ENCODE results near the gene DPH7.
"Not testable (repeated sequence)": the region's sequence is repeated elsewhere in the genome, so short reads cannot be mapped to it uniquely, and the experiment has no call there.

The DPH7 gene

DNA sequence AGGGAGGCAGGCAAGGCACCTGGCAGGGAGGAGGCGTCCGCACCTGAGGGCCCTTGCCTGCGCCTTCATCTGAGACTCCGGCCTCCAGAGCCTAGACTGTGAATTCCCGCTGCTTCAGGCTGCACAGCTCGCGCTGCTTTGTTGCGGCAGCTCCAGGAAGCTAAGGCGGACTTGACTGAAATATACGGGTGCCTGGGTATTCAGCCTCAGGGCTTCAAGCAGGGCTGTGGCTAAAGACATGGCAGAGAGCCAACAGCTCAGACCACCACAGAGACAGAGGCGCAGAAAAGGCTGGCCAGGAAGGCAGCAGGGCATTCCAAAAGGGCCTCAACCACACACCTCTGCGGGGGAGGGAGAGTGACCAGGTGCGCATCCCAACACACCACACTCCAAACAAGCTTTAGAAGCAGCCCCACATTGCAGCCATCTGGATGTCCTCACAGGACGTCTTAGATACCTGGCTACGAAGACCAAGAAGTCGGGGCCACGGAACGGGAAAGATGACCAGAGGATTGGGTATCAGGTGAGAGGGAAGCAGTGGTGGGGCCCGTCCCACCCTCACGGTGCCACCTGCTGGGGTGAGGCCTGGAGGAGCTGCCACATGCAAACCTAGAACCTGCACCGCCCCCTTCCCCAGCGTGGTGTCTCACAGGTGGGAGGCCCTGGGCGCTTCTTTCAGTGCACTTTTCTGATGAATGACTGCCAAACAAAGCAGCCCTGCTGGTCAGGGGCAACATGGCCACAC lies 1.7 kb upstream of the DPH7 start:
- no peak for DNase-seq

GRCh38 chr9:137579259-137579604 lies 507 bp upstream of the DPH7 start:
- DNase-seq, result no peak

DNA sequence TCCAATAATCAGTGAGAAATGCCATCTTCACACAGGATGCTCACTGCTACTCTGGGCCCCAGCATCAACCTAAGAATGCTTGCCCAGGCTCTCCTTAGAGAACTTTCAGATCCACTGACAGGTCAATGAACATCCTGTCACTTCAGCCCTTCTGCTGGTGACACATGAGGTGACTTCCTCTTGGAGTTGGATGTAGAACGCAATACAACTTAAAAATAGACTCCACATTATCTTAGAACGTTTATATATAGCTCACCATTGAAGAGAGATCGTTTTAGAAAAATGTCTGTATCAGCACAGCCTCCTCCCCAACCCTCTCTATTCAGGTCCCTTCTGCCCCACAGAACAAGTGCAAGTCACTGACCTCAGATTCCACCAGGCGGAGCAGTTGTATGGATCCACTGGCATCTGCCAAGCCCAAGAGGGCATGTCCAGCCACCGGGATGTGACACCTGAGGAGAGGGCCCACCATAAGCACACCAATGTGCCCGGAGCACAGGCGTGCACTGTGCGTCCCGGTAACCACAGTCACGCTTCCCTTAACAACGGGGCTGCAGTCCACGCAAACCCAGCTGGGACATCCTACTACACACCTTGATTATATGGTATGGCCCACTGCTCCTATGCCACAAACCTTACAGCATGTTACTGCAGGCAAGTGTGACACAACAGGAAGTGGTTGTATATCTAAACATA lies 2.9 kb downstream of the DPH7 start:
- DNase-seq, result no peak

DNA sequence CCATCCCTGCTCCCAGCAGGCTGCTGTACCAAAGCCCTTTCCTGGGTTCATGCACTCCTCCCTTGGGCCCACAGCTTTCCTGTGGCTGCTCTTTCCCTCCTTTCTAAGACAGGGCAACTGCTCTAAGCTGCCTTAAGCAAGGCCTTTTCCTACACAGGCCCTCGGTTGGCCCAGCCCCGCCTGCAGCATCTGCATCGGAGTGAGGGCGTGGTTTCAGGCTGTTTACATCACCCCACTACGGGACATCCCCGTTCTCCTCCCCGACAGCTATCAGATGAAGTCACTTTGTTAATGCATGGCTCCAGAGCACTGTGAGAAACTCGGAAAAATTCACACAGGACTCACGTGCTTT lies 3.4 kb downstream of the DPH7 start:
- DNase-seq, result no peak

DNA sequence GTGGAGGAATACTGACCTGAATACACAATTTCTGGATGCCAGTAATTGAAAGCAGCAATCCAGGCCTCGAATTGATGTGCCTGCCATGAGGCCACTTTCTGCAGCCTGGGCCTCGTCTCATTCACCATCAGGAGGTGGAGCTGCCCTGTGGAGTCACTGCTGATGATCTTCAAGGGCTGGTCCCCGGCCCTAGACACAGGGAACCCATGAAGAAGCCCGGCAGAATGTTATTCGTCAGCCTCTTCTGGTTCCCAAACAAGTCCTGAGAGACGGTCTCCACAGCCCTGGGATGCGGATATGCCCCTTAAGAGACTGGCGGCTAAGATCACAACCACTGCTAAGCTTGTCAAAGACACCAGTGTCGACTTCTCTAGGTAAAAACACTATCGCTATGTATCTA lies 4.5 kb downstream of the DPH7 start:
- no peak for DNase-seq

DNA sequence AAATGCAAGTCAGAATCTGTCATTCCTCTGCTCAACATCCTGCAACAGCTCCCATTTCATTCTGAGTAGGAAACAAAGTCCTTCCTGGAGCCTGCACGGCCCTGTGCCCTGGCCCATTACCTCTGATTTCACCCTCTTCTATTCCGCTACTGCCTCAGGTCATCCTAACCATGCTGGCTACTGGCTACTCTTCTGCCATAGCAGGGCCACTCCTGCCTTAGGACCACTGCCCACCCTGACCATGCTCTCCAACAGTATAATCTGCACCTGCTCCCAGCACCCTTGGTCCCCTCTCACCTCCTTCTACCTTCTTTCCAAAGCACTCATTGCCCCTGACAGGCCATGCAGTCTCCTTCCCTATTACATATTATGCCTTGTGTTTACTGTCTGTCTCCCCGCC lies 8.2 kb downstream of the DPH7 start:
- no peak for DNase-seq

- DNase-seq, result no peak
Observed at GRCh38 chr9:137569609-137570203, 9.0 kb downstream of the DPH7 start.

DNA sequence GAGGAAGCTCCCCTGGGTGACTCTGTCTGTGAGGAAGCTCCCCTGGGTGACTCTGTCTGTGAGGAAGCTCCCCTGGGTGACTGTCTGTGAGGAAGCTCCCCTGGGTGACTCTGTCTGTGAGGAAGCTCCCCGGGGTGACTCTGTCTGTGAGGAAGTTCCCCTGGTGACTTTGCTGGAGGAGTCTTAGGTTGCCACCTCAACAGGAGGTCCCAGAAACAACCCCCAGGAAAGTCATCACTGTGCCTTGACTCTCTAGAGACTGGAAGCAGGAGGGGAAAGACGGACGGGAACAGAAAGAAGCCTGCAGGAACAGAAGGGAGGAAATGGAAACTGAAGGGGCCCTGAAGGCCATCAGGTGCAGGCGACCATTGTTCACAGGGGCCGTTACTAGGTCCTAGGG lies 10.3 kb downstream of the DPH7 start:
- DNase-seq, result not testable (repeated sequence)

GRCh38 chr9:137564817-137565411 lies 13.8 kb downstream of the DPH7 start:
- DNase-seq, result no peak

- DNase-seq, result no peak
Observed at GRCh38 chr9:137564134-137564533, 14.6 kb downstream of the DPH7 start.

- DNase-seq, result no peak
Observed at GRCh38 chr9:137558127-137558526, 20.6 kb downstream of the DPH7 start.

- no peak for DNase-seq
Observed at GRCh38 chr9:137556069-137556838, 22.5 kb downstream of the DPH7 start.

DNA sequence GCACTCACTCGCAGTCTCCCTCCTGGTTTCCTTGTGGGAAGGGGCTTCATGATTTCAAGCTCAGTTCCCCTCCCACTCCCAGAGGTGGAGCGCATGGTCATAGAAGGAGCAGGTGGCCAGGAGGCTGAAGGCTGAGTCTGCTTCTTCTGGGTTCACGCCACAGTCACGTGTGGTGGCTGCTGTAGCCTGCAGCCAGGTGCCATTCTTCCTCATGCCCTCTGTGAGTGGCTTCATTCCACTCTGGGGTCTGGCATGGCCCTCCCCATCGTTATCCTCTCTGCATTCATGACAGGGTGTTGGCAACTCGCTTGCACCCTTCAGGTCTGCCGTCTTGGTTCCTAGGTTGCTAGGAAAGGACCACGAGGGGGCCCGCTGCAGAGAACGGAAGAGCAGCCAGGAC lies 23.5 kb downstream of the DPH7 start:
- DNase-seq, result no peak

DNA sequence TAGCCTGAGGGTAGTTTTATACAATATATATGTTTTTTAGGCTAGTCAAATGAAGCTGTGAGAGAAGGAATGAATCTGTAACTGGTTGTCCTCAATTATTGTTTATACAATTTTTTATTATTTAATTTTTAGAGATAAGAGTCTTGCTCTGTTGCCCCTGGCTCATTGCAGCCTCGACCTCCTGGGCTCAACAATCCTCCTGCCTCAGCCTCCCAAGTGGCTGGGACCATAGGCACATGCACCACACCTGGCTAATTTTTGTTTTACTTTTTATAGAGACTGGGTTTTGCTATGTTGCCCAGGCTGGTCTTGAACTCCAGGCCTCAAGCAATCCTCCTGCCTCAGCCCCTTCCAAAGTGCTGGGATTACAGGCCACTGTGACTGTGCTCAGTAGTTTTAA lies 24.4 kb downstream of the DPH7 start:
- no peak for DNase-seq

- not testable (repeated sequence) for DNase-seq
Observed at GRCh38 chr9:137553654-137554053, 25.1 kb downstream of the DPH7 start.

- peak; percentile 47 for DNase-seq
Observed at GRCh38 chr9:137552022-137552768, 26.5 kb downstream of the DPH7 start.

DNA sequence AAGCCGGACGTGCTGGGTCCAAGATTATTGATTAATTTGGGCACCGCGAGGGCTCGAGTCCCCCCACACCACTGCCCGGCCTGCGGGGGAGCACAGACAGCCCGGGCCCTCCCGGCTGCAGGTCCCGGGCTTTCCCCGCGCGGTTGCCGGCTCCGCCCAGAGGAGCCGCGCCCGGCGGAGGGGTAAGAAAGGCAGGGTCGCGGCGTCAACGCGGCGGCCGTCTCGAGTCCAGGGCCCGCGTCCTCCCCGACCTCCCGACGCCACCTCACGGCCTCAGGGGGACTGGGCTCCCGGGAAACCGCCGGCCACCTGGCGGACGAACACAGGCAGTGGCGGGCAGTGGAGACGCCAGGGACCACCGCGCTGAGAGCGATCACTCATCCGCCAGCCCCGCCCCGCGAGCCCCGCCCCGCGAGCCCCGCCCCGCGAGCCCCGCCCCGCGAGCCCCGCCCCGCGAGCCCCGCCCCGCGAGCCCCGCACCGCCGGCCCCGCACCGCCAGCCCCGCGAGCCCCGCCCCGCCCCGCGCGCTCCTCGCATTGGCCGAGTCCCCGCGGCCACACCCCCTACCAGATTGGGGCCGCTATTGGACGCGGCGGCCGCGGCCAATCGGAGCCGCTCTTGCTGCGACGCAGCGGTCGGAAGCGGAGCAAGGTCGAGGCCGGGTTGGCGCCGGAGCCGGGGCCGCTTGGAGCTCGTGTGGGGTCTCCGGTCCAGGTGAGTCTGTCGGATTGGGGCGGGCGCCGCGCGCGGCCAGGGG lies 27.3 kb downstream of the DPH7 start, which contains the start of gene MRPL41:
Gene MRPL41 (plus strand): TSS at position 616 of the 758 bp plus-strand sequence. CDS start 203 bp downstream, outside the sequence.
- DNase-seq, result peak; percentile 93

DNA sequence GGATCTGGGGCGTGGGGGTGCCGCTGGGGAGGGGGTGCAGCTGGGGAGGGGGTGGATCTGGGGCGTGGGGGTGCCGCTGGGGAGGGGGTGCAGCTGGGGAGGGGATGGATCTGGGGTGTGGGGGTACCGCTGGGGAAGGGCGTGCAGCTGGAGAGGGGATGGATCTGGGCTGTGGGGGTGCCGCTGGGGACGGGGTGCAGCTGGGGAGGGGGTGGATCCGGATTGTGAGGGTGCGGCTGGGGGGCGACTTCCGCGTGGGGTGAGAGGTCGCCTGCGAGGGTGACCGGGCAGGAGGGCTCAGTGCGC lies 27.8 kb downstream of the DPH7 start:
- DNase-seq, result not testable (repeated sequence)

GRCh38 chr9:137550231-137550621 lies 28.5 kb downstream of the DPH7 start, which contains the start of gene PNPLA7:
Gene PNPLA7, minus strand, starts transcription at chr9:137550402. Its CDS starts 205 bp downstream, at chr9:137550197.
- DNase-seq, result peak; percentile 94

- no peak for DNase-seq
Observed at GRCh38 chr9:137547687-137548543, 30.8 kb downstream of the DPH7 start.

DNA sequence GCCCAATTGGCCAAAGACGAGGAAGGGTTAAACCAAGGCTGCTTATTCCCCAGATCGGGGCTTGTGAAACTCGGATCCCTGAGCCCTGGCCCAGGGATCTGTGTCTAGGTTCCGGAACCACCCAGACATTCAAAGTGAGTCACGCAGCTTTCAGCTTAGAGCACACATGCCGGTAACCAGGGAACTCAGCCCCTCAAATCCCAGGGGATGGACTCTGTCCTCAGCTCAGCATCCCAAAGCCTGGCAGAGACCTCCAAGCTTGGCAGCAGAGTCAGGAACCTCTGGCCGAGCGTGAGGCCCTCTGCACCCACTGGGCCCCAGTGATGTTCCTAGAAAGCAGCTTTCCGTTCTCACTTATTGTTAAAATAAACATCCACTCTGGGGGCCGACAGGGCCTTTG lies 33.6 kb downstream of the DPH7 start:
- DNase-seq, result no peak

Measured in NCI-H2171 treated with DMSO at 0.1 percent for 48 hours (cell line).